PC-3 (cell line): Measurements from ENCODE around the gene FAM24B.
"Not testable (repeated sequence)": the region's sequence is repeated elsewhere in the genome, so short reads cannot be mapped to it uniquely, and the experiment has no call there.

Experiments used
- EZH2 ChIP-seq: fragments of 300-600 bp; sonication (generic); IDR thresholded peaks from one replicate; pipeline ENCODE4 v1.6.1; 2017; ENCODE audit warnings: antibody characterized with exemption, mild to moderate bottlenecking, low read length; ENCODE audit not compliant: unreplicated experiment
- EZH2phosphoT487 ChIP-seq: fragments of 300-600 bp; sonication (generic); IDR thresholded peaks from 2 replicates; pipeline ENCODE4 v1.6.1; 2018; ENCODE audit warnings: mild to moderate bottlenecking, antibody characterized with exemption, low read length, borderline replicate concordance
- TF ChIP-seq, protein P1 (sequence below): fragments of 300-600 bp; sonication (generic); conservative IDR thresholded peaks from 2 replicates; pipeline ENCODE4 v1.5.1; 2017; ENCODE audit warnings: antibody characterized with exemption, low read depth, mild to moderate bottlenecking, low read length

DNA sequence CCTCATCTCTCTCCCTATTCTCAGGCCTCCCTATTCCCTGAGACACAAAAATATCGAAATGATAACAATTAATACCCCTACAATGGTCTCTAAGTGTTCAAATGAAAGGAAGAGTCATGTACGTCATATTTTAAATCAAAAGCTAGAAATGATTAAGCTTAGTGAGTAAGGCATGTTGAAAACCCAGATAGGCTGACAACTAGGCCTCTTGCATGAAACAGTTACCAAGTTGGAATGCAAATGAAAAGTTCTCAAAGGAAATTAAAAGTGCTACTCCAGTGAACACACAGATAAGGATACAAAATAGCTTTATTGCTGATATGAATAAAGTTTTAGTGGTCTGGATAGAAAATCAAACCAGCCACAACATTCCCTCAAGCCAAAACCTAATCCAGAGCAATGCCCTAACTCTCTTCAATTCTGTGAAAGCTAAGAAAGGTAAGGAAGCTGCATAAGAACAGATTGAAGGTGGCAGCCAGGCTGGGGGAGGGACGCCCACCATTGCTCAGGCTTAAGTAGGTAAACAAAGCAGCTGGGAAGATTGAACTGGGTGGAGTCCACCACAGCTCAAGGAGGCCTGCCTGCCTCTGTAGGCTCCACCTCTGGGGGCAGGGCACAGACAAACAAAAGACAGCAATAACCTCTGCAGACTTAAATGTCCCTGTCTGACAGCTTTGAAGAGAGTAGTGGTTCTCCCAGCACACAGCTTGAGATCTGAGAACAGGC is 12.5 kb downstream of the FAM24B start:
- TF ChIP-seq EZH2phosphoT487, EZH2: not testable (repeated sequence)
- TF ChIP-seq, protein P1, sequence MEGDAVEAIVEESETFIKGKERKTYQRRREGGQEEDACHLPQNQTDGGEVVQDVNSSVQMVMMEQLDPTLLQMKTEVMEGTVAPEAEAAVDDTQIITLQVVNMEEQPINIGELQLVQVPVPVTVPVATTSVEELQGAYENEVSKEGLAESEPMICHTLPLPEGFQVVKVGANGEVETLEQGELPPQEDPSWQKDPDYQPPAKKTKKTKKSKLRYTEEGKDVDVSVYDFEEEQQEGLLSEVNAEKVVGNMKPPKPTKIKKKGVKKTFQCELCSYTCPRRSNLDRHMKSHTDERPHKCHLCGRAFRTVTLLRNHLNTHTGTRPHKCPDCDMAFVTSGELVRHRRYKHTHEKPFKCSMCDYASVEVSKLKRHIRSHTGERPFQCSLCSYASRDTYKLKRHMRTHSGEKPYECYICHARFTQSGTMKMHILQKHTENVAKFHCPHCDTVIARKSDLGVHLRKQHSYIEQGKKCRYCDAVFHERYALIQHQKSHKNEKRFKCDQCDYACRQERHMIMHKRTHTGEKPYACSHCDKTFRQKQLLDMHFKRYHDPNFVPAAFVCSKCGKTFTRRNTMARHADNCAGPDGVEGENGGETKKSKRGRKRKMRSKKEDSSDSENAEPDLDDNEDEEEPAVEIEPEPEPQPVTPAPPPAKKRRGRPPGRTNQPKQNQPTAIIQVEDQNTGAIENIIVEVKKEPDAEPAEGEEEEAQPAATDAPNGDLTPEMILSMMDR = not testable (repeated sequence)
